NOMO-1 treated with dmso at 0.1 percent for 144 hours (cell line): ENCODE data around the gene PRKAB2.
"Not testable (repeated sequence)": the region's sequence is repeated elsewhere in the genome, so short reads cannot be mapped to it uniquely, and the experiment has no call there.

ENCODE experiments used
- DNase-seq: peaks from one replicate; lab custom pipeline; 2025; ENCODE audit not compliant: unreplicated experiment; lab: John Stamatoyannopoulos, UW

Gene PRKAB2

GRCh38 chr1:147177611-147178380, 5.5 kb upstream of the PRKAB2 start:
- no peak for DNase-seq

- no peak for DNase-seq
These were observed 687 bp downstream of the PRKAB2 start for GRCh38 chr1:147171399-147172167.

GRCh38 chr1:147169840-147170674, 2.2 kb downstream of the PRKAB2 start:
- DNase-seq, result no peak

- DNase-seq, result no peak
These were observed 3.1 kb downstream of the PRKAB2 start for GRCh38 chr1:147169171-147169570.

GRCh38 chr1:147168626-147169058, 3.6 kb downstream of the PRKAB2 start:
- no peak for DNase-seq

GRCh38 chr1:147167365-147167764, 4.9 kb downstream of the PRKAB2 start:
- DNase-seq, result no peak

- no peak for DNase-seq
These were observed 9.3 kb downstream of the PRKAB2 start for GRCh38 chr1:147163019-147163418.

GRCh38 chr1:147162093-147162492, 10.2 kb downstream of the PRKAB2 start:
- DNase-seq, result no peak

- DNase-seq, result not testable (repeated sequence)
These were observed 15.2 kb downstream of the PRKAB2 start for GRCh38 chr1:147157116-147157515.

GRCh38 chr1:147156642-147157041, 15.6 kb downstream of the PRKAB2 start:
- no peak for DNase-seq

- no peak for DNase-seq
These were observed 19.5 kb downstream of the PRKAB2 start for GRCh38 chr1:147152772-147153171.

GRCh38 chr1:147151244-147151643, 21.0 kb downstream of the PRKAB2 start:
- no peak for DNase-seq

- no peak for DNase-seq
These were observed 29.4 kb downstream of the PRKAB2 start for GRCh38 chr1:147142886-147143285.

- DNase-seq, result not testable (repeated sequence)
These were observed 41.5 kb downstream of the PRKAB2 start for GRCh38 chr1:147130721-147131120.

GRCh38 chr1:147129116-147129873, 43.0 kb downstream of the PRKAB2 start:
- no peak for DNase-seq

- no peak for DNase-seq
These were observed 48.0 kb downstream of the PRKAB2 start for GRCh38 chr1:147124266-147124665.

- DNase-seq, result no peak
These were observed 55.2 kb downstream of the PRKAB2 start for GRCh38 chr1:147117109-147117508.

GRCh38 chr1:147115496-147115895, 56.8 kb downstream of the PRKAB2 start:
- DNase-seq, result no peak

- DNase-seq, result not testable (repeated sequence)
These were observed 57.2 kb downstream of the PRKAB2 start for GRCh38 chr1:147115079-147115478.

- not testable (repeated sequence) for DNase-seq
These were observed 57.9 kb downstream of the PRKAB2 start for GRCh38 chr1:147114353-147114752.
